Panc1 (cell line): ENCODE results near the gene MITF.

Experiments
- CTCF ChIP-seq: fragments of 450-650 bp; IDR thresholded peaks from 2 replicates; pipeline ENCODE4 v1.5.1; 2017; ENCODE audit warnings: mild to moderate bottlenecking
- POLR2AphosphoS5 ChIP-seq: IDR thresholded peaks from 2 replicates; pipeline ENCODE4 v1.6.1; 2012; ENCODE audit warnings: mild to moderate bottlenecking, low read depth, low read length, moderate library complexity
- REST ChIP-seq, 2 experiments: IDR thresholded peaks; 2 replicates each; pipeline ENCODE4 v1.6.1; 2011 to 2012; ENCODE audit warnings: low read depth in 2 of 2, control low read depth in 1 of 2, low read length in 1 of 2, mild to moderate bottlenecking in 1 of 2, moderate library complexity in 1 of 2; ENCODE audit not compliant: insufficient read depth in 1 of 2
- SIN3A ChIP-seq: IDR thresholded peaks from 2 replicates; pipeline ENCODE4 v1.6.1; 2012; ENCODE audit warnings: low read depth, mild to moderate bottlenecking, low read length, moderate library complexity, borderline replicate concordance; ENCODE audit not compliant: insufficient read depth
- TCF7L2 ChIP-seq: IDR thresholded peaks from 2 replicates; pipeline ENCODE4 v1.6.1; 2011; ENCODE audit warnings: mild to moderate bottlenecking, low read depth, low read length, inconsistent platforms

GRCh38 chr3:69786854-69787253 lies 47.6 kb downstream of the MITF start:
- TF ChIP-seq CTCF (no peak), POLR2AphosphoS5 (no peak), TCF7L2 (no peak), SIN3A (no peak), REST (IDR thresholded peaks at IDR 0.05; ENCODE audit: insufficient read depth in 1 of 2, low read depth in 2 of 2, low read length in 1 of 2) (no peak)
